ENCODE data around the gene RGS7BP.
"Not testable (repeated sequence)": the region's sequence is repeated elsewhere in the genome, so short reads cannot be mapped to it uniquely, and the experiment has no call there.

Gene RGS7BP

GRCh38 chr5:64557911-64558310 lies 52.1 kb downstream of the RGS7BP start:
- H3K4me3 ChIP-seq (replicated peaks; ENCODE audit: insufficient read depth, low read length), result no peak overlapping the region
- no peaks in the 10 kb centered on the region for H3K27me3 ChIP-seq (ENCODE audit: insufficient read depth, poor library complexity, severe bottlenecking)
- no peak for DNase-seq (ENCODE audit: low read depth in 1 of 2, low spot score in 1 of 2)
- no peak for TF ChIP-seq GABPA (IDR thresholded peaks at IDR 0.05; ENCODE audit: low read depth)
- no peak for TF ChIP-seq POLR2AphosphoS5 (IDR thresholded peaks at IDR 0.05; ENCODE audit: low read depth)
- TF ChIP-seq, protein P1, sequence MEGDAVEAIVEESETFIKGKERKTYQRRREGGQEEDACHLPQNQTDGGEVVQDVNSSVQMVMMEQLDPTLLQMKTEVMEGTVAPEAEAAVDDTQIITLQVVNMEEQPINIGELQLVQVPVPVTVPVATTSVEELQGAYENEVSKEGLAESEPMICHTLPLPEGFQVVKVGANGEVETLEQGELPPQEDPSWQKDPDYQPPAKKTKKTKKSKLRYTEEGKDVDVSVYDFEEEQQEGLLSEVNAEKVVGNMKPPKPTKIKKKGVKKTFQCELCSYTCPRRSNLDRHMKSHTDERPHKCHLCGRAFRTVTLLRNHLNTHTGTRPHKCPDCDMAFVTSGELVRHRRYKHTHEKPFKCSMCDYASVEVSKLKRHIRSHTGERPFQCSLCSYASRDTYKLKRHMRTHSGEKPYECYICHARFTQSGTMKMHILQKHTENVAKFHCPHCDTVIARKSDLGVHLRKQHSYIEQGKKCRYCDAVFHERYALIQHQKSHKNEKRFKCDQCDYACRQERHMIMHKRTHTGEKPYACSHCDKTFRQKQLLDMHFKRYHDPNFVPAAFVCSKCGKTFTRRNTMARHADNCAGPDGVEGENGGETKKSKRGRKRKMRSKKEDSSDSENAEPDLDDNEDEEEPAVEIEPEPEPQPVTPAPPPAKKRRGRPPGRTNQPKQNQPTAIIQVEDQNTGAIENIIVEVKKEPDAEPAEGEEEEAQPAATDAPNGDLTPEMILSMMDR (IDR thresholded peaks at IDR 0.05; ENCODE audit: insufficient read depth, low read length), result no peak
- TF ChIP-seq REST (IDR thresholded peaks at IDR 0.05; ENCODE audit: insufficient replicate concordance, low read depth), result no peak
- no peak for TF ChIP-seq SPI1 (IDR thresholded peaks at IDR 0.05; ENCODE audit: borderline replicate concordance, low read depth)
- no peak overlapping the region for H3K27ac ChIP-seq (replicated peaks)

GRCh38 chr5:64558641-64559040 lies 52.8 kb downstream of the RGS7BP start:
- H3K4me3 ChIP-seq (replicated peaks; ENCODE audit: insufficient read depth, low read length); H3K27me3 ChIP-seq (ENCODE audit: insufficient read depth, poor library complexity, severe bottlenecking); DNase-seq (ENCODE audit: low read depth in 1 of 2, low spot score in 1 of 2); H3K27ac ChIP-seq (replicated peaks): not testable (repeated sequence)

- TF ChIP-seq POLR2AphosphoS5 (IDR thresholded peaks at IDR 0.05; ENCODE audit: low read depth), result no peak
- no peak for TF ChIP-seq SPI1 (IDR thresholded peaks at IDR 0.05; ENCODE audit: borderline replicate concordance, low read depth)
- no peak for TF ChIP-seq REST (IDR thresholded peaks at IDR 0.05; ENCODE audit: insufficient replicate concordance, low read depth)
- TF ChIP-seq, protein P1 (IDR thresholded peaks at IDR 0.05; ENCODE audit: insufficient read depth, low read length), result no peak
- no peak for TF ChIP-seq GABPA (IDR thresholded peaks at IDR 0.05; ENCODE audit: low read depth)
- DNase-seq (ENCODE audit: low read depth in 1 of 2, low spot score in 1 of 2), result no peak
- Histone ChIP-seq H3K27ac (replicated peaks) (no peak overlapping the region), H3K27me3 (ENCODE audit: insufficient read depth, poor library complexity, severe bottlenecking) (no peaks in the 10 kb centered on the region), H3K4me3 (replicated peaks; ENCODE audit: insufficient read depth, low read length) (no peak overlapping the region)
These were observed 60.6 kb downstream of the RGS7BP start for GRCh38 chr5:64566310-64566916.

DNA sequence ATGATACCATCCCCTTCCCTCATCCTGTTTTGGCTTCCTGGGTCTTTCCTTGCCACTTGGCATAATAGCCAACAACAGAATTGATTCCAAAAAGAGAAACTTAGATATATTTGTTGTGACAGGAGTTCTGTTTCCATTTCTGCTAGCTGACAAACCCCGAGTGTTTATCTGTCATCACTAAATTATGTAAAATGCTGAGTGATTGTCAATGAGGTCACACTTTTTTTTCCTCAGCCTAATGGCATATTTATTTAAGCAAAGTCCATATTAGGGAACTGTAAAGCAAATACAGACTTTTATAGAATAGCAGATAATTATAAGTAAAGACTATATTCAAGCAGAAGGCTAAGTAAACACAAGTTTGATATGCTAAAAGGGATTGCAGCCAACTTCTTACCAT lies 64.0 kb downstream of the RGS7BP start:
- no peak for TF ChIP-seq REST (IDR thresholded peaks at IDR 0.05; ENCODE audit: insufficient replicate concordance, low read depth)
- TF ChIP-seq POLR2AphosphoS5 (IDR thresholded peaks at IDR 0.05; ENCODE audit: low read depth), result no peak
- TF ChIP-seq GABPA (IDR thresholded peaks at IDR 0.05; ENCODE audit: low read depth), result no peak
- no peak for TF ChIP-seq SPI1 (IDR thresholded peaks at IDR 0.05; ENCODE audit: borderline replicate concordance, low read depth)
- TF ChIP-seq, protein P1 (IDR thresholded peaks at IDR 0.05; ENCODE audit: insufficient read depth, low read length), result no peak
- no peaks in the 10 kb centered on the region for H3K27me3 ChIP-seq (ENCODE audit: insufficient read depth, poor library complexity, severe bottlenecking)

More for the DNA sequence above, 64.0 kb downstream of the RGS7BP start:
- DNase-seq (ENCODE audit: low read depth in 1 of 2, low spot score in 1 of 2), result no peak
- Histone ChIP-seq H3K4me3 (replicated peaks; ENCODE audit: insufficient read depth, low read length) (no peak overlapping the region), H3K27ac (replicated peaks) (no peak overlapping the region)
